Keratinocyte (primary cell): Measurements from ENCODE around the gene ELAVL3. TPM values are rescaled to one million over a fixed set of nuclear protein-coding genes. Genes with fewer than 3 reads are reported as not detected.
"Not testable (repeated sequence)": the region's sequence is repeated elsewhere in the genome, so short reads cannot be mapped to it uniquely, and the experiment has no call there.

Source experiments
- DNase-seq: peaks from one replicate; pipeline ENCODE4 v3.0.0-alpha.2; 2011; ENCODE audit warnings: low read depth, missing footprints, low spot score
- FAIRE-seq: peaks from 2 replicates; lab custom pipeline; 2011; peaks lifted over from hg19 to GRCh38; lab: Jason Lieb, UNC
- H2AFZ ChIP-seq: 2 replicates; pipeline ENCODE4 v1.6.0; 2012; ENCODE audit warnings: low read length, control low read depth, inconsistent platforms; ENCODE audit not compliant: control insufficient read depth
- H3K27ac ChIP-seq: 2 replicates; pipeline ENCODE4 v1.5.1; 2011; ENCODE audit warnings: low read length; ENCODE audit not compliant: control insufficient read depth, insufficient read depth
- H3K27me3 ChIP-seq: 3 replicates; pipeline ENCODE4 v1.6.0; 2011; ENCODE audit warnings: low read length; ENCODE audit not compliant: control insufficient read depth, insufficient read depth; ENCODE audit errors: extremely low read depth
- H3K36me3 ChIP-seq, 2 experiments: 2 replicates in 1 of 2; 3 replicates in 1 of 2; pipeline ENCODE4 v1.5.1; 2011; ENCODE audit warnings: low read length in 2 of 2, mild to moderate bottlenecking in 1 of 2; ENCODE audit not compliant: control insufficient read depth in 2 of 2, insufficient read depth in 2 of 2; ENCODE audit errors: extremely low read depth in 1 of 2
- H3K4me1 ChIP-seq: 3 replicates; pipeline ENCODE4 v1.5.1; 2011; ENCODE audit warnings: low read length; ENCODE audit not compliant: control insufficient read depth, insufficient read depth; ENCODE audit errors: extremely low read depth
- H3K4me2 ChIP-seq: 3 replicates; pipeline ENCODE4 v1.6.0; 2011; ENCODE audit warnings: low read depth, low read length; ENCODE audit not compliant: control insufficient read depth, insufficient read depth; ENCODE audit errors: extremely low read depth
- H3K4me3 ChIP-seq, 3 experiments: fragments of 200-600 bp in 1 of 3; sonication (generic) in 1 of 3; 2 replicates in 2 of 3; 3 replicates in 1 of 3; pipeline ENCODE4 v1.5.1; 2011 to 2016; ENCODE audit warnings: low read length in 3 of 3, mild to moderate bottlenecking in 3 of 3, control low read depth in 2 of 3, inconsistent platforms in 1 of 3, low read depth in 1 of 3, mixed read lengths in 1 of 3, mixed run types in 1 of 3, moderate library complexity in 1 of 3; ENCODE audit not compliant: control insufficient read depth in 2 of 3, insufficient read depth in 2 of 3; ENCODE audit errors: extremely low read depth in 1 of 3
- H3K79me2 ChIP-seq: 2 replicates; pipeline ENCODE4 v1.6.0; 2012; ENCODE audit warnings: low read length; ENCODE audit not compliant: control insufficient read depth, insufficient read depth
- H3K9ac ChIP-seq: 3 replicates; pipeline ENCODE4 v1.6.0; 2011; ENCODE audit warnings: low read length; ENCODE audit not compliant: control insufficient read depth, insufficient read depth; ENCODE audit errors: extremely low read depth
- H3K9me1 ChIP-seq: 3 replicates; pipeline ENCODE4 v1.6.0; 2011; ENCODE audit warnings: low read length; ENCODE audit not compliant: control insufficient read depth, insufficient read depth; ENCODE audit errors: extremely low read depth
- H3K9me3 ChIP-seq: 2 replicates; pipeline ENCODE4 v1.5.1; 2012; ENCODE audit warnings: low read depth, low read length; ENCODE audit not compliant: control insufficient read depth
- H4K20me1 ChIP-seq: 3 replicates; pipeline ENCODE4 v1.6.0; 2011; ENCODE audit warnings: low read length; ENCODE audit not compliant: control insufficient read depth, insufficient read depth; ENCODE audit errors: extremely low read depth
- EZH2 ChIP-seq: IDR thresholded peaks from one replicate; pipeline ENCODE4 v1.6.1; 2012; ENCODE audit warnings: inconsistent platforms, mild to moderate bottlenecking, low read length, moderate library complexity
- dilution Hi-C: fragments of 300-500 bp; cut with MboI; formaldehyde crosslinking; loops from one replicate; pipeline ENCODE4 v1.7.0; 2020; ENCODE audit warnings: low sequenced_read_pairs; ENCODE audit not compliant: extremely low pct_ligation_motif_present
- polyA plus RNA-seq, 5 experiments: library from polyadenylated mRNA; depleted of rRNA in 3 of 5; stranded (reverse) in 3 of 5; stranded (forward) in 1 of 5; unstranded in 1 of 5; fragments of >200 nt; gene quantifications; 1 replicate in 1 of 5; 2 replicates in 3 of 5; 3 replicates in 1 of 5; pipeline versions ENCODE4 v1.2.1 to v1.2.3, GENCODE V29; 2011 to 2012; ENCODE audit warnings: missing spikeins in 2 of 5, low read depth in 1 of 5, low replicate concordance in 1 of 5
- TF ChIP-seq, protein P1 (sequence below), 3 experiments: IDR thresholded peaks in 1 of 3; conservative IDR thresholded peaks in 1 of 3; optimal IDR thresholded peaks in 1 of 3; 2 replicates in 2 of 3; 3 replicates in 1 of 3; pipeline versions ENCODE3 to v1.5.1; 2011; ENCODE audit warnings: low read length in 3 of 3, mild to moderate bottlenecking in 3 of 3, moderate library complexity in 2 of 3, control low read depth in 1 of 3, inconsistent platforms in 1 of 3; ENCODE audit not compliant: insufficient read depth in 2 of 3; ENCODE audit errors: extremely low read depth in 1 of 3

The ELAVL3 gene
- polyA plus RNA-seq, 1 donor (not counting 4 experiments of a cell fraction or from before 2014, with no cell fraction given) = not detected

DNA sequence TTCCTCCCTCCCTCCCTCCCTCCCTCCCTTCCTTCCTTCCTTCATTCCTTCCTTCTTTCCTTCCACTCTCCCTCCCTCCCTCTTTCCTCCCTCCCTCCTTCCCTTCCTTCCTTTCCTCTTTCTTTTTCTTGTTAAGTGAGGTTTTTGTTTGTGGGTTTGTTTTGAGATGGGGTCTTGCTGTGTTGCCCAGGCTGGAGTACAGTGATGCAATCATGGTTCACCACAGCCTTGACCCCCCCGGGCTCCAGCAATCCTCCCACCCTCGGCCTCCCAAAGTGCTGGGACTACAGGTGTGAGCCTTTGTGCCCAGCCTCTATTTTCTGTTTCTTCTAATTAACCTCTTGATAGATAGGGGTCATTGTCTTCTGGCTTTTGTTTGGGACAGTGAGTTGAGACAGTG, 19.4 kb downstream of the ELAVL3 start:
- no peak for DNase-seq
- no peaks in the 10 kb centered on the region for H4K20me1 ChIP-seq
- no peaks in the 10 kb centered on the region for H3K9me3 ChIP-seq
- no peaks in the 10 kb centered on the region for H3K9me1 ChIP-seq
- no peaks in the 10 kb centered on the region for H3K4me1 ChIP-seq
- FAIRE-seq = no peak
- no peak overlapping the region for H3K4me2 ChIP-seq
- no peak overlapping the region for H3K27ac ChIP-seq
- H3K9ac ChIP-seq = no peak overlapping the region
- TF ChIP-seq EZH2 = no peak
- TF ChIP-seq, protein P1, sequence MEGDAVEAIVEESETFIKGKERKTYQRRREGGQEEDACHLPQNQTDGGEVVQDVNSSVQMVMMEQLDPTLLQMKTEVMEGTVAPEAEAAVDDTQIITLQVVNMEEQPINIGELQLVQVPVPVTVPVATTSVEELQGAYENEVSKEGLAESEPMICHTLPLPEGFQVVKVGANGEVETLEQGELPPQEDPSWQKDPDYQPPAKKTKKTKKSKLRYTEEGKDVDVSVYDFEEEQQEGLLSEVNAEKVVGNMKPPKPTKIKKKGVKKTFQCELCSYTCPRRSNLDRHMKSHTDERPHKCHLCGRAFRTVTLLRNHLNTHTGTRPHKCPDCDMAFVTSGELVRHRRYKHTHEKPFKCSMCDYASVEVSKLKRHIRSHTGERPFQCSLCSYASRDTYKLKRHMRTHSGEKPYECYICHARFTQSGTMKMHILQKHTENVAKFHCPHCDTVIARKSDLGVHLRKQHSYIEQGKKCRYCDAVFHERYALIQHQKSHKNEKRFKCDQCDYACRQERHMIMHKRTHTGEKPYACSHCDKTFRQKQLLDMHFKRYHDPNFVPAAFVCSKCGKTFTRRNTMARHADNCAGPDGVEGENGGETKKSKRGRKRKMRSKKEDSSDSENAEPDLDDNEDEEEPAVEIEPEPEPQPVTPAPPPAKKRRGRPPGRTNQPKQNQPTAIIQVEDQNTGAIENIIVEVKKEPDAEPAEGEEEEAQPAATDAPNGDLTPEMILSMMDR (optimal IDR thresholded peaks at IDR 0.05 in 1 of 3, IDR thresholded peaks at IDR 0.05 in 1 of 3, conservative IDR thresholded peaks at IDR 0.05 in 1 of 3; ENCODE audit: extremely low read depth in 1 of 3, insufficient read depth in 2 of 3, low read length in 3 of 3) = no peak
- no peak overlapping the region for H2AFZ ChIP-seq
- H3K27me3 ChIP-seq = no peaks in the 10 kb centered on the region
- H3K4me3 ChIP-seq = no peak overlapping the region
- H3K36me3 ChIP-seq = no peaks in the 10 kb centered on the region
- dilution Hi-C loops = no loop called here
- no peaks in the 10 kb centered on the region for H3K79me2 ChIP-seq

DNA sequence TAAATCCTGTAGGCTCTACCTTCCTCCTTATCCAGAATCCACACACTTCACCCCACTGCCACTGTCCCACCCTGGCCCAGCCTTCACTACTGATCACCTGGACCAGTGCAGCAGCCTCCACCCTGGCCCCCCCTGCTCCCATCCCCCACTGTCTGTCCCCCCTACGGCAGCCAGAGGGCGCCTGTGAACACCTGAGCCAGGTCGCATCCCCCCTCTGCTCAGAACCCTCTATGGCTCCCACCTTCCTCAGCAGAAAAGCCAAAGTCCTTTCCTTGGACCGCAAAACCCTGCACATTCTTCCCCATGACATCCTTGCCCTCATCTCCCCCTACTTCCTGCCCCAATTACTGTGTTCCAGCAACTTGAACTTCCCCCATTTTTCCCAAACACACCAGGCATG, 20.6 kb downstream of the ELAVL3 start:
- no peak overlapping the region for H2AFZ ChIP-seq
- H3K9me3 ChIP-seq = no peaks in the 10 kb centered on the region
- dilution Hi-C loops = no loop called here
- no peaks in the 10 kb centered on the region for H3K36me3 ChIP-seq
- no peaks in the 10 kb centered on the region for H3K9me1 ChIP-seq
- FAIRE-seq = no peak
- H3K27ac ChIP-seq = no peak overlapping the region
- H3K4me1 ChIP-seq = no peaks in the 10 kb centered on the region
- H4K20me1 ChIP-seq = no peaks in the 10 kb centered on the region
- H3K4me3 ChIP-seq = no peak overlapping the region
- H3K4me2 ChIP-seq = no peak overlapping the region
- TF ChIP-seq EZH2 = no peak
- TF ChIP-seq, protein P1 (optimal IDR thresholded peaks at IDR 0.05 in 1 of 3, IDR thresholded peaks at IDR 0.05 in 1 of 3, conservative IDR thresholded peaks at IDR 0.05 in 1 of 3; ENCODE audit: extremely low read depth in 1 of 3, insufficient read depth in 2 of 3, low read length in 3 of 3) = peak; percentile 14 to 64 (median 38)
- DNase-seq = no peak
- no peaks in the 10 kb centered on the region for H3K27me3 ChIP-seq
- H3K79me2 ChIP-seq = no peaks in the 10 kb centered on the region
- H3K9ac ChIP-seq = no peak overlapping the region

DNA sequence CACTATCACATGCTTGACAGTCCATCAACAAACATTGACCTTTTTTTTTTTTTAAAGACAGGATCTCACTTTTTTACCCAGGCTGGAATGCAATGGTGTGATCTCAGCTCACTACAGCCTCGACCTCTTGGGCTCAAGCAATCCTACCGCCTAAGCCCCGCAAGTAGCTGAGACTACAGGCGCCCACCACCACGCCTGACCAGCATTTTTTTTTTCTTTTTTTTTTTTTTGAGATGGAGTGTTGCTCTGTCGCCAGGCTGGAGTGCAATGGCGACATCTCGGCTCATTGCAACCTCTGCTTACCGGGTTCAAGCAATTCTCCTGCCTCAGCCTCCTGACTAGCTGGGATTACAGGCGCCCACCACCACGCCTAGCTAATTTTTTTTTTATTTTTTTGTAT, 21.9 kb downstream of the ELAVL3 start:
- H4K20me1 ChIP-seq, H3K4me2 ChIP-seq, H2AFZ ChIP-seq, H3K4me1 ChIP-seq, H3K27ac ChIP-seq, H3K4me3 ChIP-seq, H3K79me2 ChIP-seq, H3K9me3 ChIP-seq, H3K36me3 ChIP-seq, dilution Hi-C loops, DNase-seq, FAIRE-seq, H3K9ac ChIP-seq, H3K9me1 ChIP-seq, H3K27me3 ChIP-seq: not testable (repeated sequence)
